Trophoblast cell (in vitro differentiated cells and primary cell): Measurements from ENCODE around the gene RIPOR3.

Experiments
- DNase-seq, 2 donors: peaks; one replicate each; pipeline ENCODE4 v3.0.0-alpha.2; 2016
- H2AFZ ChIP-seq: 2 replicates; pipeline ENCODE4 v1.6.1; 2013; ENCODE audit warnings: low read length, moderate library complexity, mild to moderate bottlenecking; ENCODE audit not compliant: insufficient read depth, poor library complexity
- H2AK5ac ChIP-seq: 2 replicates; pipeline ENCODE4 v1.6.1; 2013; ENCODE audit warnings: mild to moderate bottlenecking, low read length
- H2BK120ac ChIP-seq: 2 replicates; pipeline ENCODE4 v1.6.1; 2013; ENCODE audit warnings: low read length, mild to moderate bottlenecking, moderate library complexity; ENCODE audit not compliant: insufficient read depth, poor library complexity
- H2BK12ac ChIP-seq: 2 replicates; pipeline ENCODE4 v1.6.1; 2013; ENCODE audit warnings: mild to moderate bottlenecking, low read length, moderate library complexity
- H2BK5ac ChIP-seq: 2 replicates; pipeline ENCODE4 v1.6.1; 2013; ENCODE audit warnings: low read length, low read depth, moderate library complexity, mild to moderate bottlenecking; ENCODE audit not compliant: poor library complexity
- H3K14ac ChIP-seq: 2 replicates; pipeline ENCODE4 v1.6.1; 2013; ENCODE audit warnings: mild to moderate bottlenecking, low read length
- H3K18ac ChIP-seq: 2 replicates; pipeline ENCODE4 v1.6.1; 2013; ENCODE audit warnings: mild to moderate bottlenecking, low read length
- H3K23ac ChIP-seq: 2 replicates; pipeline ENCODE4 v1.6.1; 2013; ENCODE audit warnings: low read length
- H3K27ac ChIP-seq: 2 replicates; pipeline ENCODE4 v1.5.1; 2013; ENCODE audit warnings: low read depth, mild to moderate bottlenecking, inconsistent platforms, low read length, moderate library complexity
- H3K27me3 ChIP-seq: 2 replicates; pipeline ENCODE4 v1.6.1; 2013; ENCODE audit warnings: inconsistent platforms, mild to moderate bottlenecking, low read length, moderate library complexity; ENCODE audit not compliant: insufficient read depth
- H3K36me3 ChIP-seq, 2 experiments: 1 replicate in 1 of 2; 2 replicates in 1 of 2; pipeline ENCODE4 v1.6.1; 2013; ENCODE audit warnings: low read length in 2 of 2, mild to moderate bottlenecking in 2 of 2, moderate library complexity in 1 of 2; ENCODE audit not compliant: insufficient read depth in 2 of 2, control insufficient read depth in 1 of 2
- H3K4ac ChIP-seq: 2 replicates; pipeline ENCODE4 v1.6.1; 2013; ENCODE audit warnings: low read depth, mild to moderate bottlenecking, low read length, moderate library complexity
- H3K4me1 ChIP-seq, 2 experiments: 1 replicate in 1 of 2; 2 replicates in 1 of 2; pipeline ENCODE4 v1.6.1; 2013; ENCODE audit warnings: low read length in 2 of 2, mild to moderate bottlenecking in 2 of 2, moderate library complexity in 1 of 2; ENCODE audit not compliant: insufficient read depth in 2 of 2, control insufficient read depth in 1 of 2
- H3K4me2 ChIP-seq: 2 replicates; pipeline ENCODE4 v1.6.1; 2013; ENCODE audit warnings: inconsistent platforms, mild to moderate bottlenecking, low read length, moderate library complexity
- H3K4me3 ChIP-seq: 2 replicates; pipeline ENCODE4 v1.5.1; 2013; ENCODE audit warnings: mild to moderate bottlenecking, low read depth, low read length, inconsistent platforms
- H3K79me1 ChIP-seq: one replicate; pipeline ENCODE4 v1.6.1; 2013; ENCODE audit warnings: low read length
- H3K79me2 ChIP-seq: 2 replicates; pipeline ENCODE4 v1.6.1; 2013; ENCODE audit warnings: low read length, mild to moderate bottlenecking; ENCODE audit not compliant: control insufficient read depth, insufficient read depth, poor library complexity
- H3K9ac ChIP-seq: 2 replicates; pipeline ENCODE4 v1.6.1; 2013; ENCODE audit warnings: mild to moderate bottlenecking, low read length
- H3K9me3 ChIP-seq: 2 replicates; pipeline ENCODE4 v1.6.1; 2013; ENCODE audit warnings: low read depth, mild to moderate bottlenecking, control low read depth, inconsistent platforms, low read length; ENCODE audit not compliant: insufficient read depth
- H4K12ac ChIP-seq: 2 replicates; pipeline ENCODE4 v1.6.1; 2013; ENCODE audit warnings: low read depth, mild to moderate bottlenecking, low read length, moderate library complexity
- H4K8ac ChIP-seq: 2 replicates; pipeline ENCODE4 v1.6.1; 2013; ENCODE audit warnings: low read depth, mild to moderate bottlenecking, low read length, moderate library complexity
- H4K91ac ChIP-seq: one replicate; pipeline ENCODE4 v1.6.1; 2013; ENCODE audit warnings: low read depth, mild to moderate bottlenecking, low read length, moderate library complexity
- WGBS: extraction: QIAGEN DNeasy Blood & Tissue Kit; methylation state at CpG from one replicate; pipeline ENCODE4 v1.1.7; 2013; ENCODE audit warnings: missing lambda C conversion rate; ENCODE audit not compliant: insufficient read length, insufficient coverage; ENCODE audit errors: extremely low coverage; 5-methylcytosine and 5-hydroxymethylcytosine counted together

RIPOR3 gene

DNA sequence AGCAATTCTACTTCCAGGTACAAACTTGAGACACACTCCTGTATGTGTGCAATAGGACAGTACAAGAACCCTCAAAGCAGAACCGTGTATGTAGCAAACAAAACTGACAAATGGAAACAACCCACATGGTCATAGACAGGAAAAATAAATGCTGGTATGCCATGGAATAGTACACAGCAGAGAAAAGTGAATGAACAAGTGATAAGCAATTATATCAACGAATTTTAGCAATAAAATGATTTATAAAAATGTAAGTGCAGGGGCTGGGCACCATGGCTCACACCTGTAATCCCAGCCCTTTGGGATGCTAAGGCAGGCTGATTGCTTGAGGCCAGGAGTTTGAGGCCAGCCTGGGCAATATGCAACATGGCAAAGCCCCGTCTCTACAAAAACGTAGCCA, 9.3 kb downstream of the RIPOR3 start:
- no CpG with 5 or more reads among the region's 4 CpGs for WGBS
- Histone ChIP-seq H3K9ac (no peak overlapping the region), H4K8ac (no peak overlapping the region), H4K12ac (no peak overlapping the region), H2BK120ac (no peak overlapping the region), H3K14ac (no peak overlapping the region), H3K36me3 (no peaks in the 10 kb centered on the region), H2BK12ac (no peak overlapping the region), H3K9me3 (no peaks in the 10 kb centered on the region), H2AFZ (no peak overlapping the region), H3K79me1 (peaks cover 2% of the 10 kb centered on the region), H3K27me3 (no peaks in the 10 kb centered on the region), H3K79me2 (no peaks in the 10 kb centered on the region), H3K4ac (no peak overlapping the region), H3K18ac (no peak overlapping the region), H3K27ac (no peak overlapping the region), H3K4me2 (no peak overlapping the region), H4K91ac (no peak overlapping the region), H3K4me1 (peaks cover 7 to 10% of the 10 kb centered on the region in 2 experiments), H3K23ac (no peak overlapping the region), H3K4me3 (no peak overlapping the region), H2BK5ac (no peak overlapping the region), H2AK5ac (no peak overlapping the region)
- DNase-seq: no peak

DNA sequence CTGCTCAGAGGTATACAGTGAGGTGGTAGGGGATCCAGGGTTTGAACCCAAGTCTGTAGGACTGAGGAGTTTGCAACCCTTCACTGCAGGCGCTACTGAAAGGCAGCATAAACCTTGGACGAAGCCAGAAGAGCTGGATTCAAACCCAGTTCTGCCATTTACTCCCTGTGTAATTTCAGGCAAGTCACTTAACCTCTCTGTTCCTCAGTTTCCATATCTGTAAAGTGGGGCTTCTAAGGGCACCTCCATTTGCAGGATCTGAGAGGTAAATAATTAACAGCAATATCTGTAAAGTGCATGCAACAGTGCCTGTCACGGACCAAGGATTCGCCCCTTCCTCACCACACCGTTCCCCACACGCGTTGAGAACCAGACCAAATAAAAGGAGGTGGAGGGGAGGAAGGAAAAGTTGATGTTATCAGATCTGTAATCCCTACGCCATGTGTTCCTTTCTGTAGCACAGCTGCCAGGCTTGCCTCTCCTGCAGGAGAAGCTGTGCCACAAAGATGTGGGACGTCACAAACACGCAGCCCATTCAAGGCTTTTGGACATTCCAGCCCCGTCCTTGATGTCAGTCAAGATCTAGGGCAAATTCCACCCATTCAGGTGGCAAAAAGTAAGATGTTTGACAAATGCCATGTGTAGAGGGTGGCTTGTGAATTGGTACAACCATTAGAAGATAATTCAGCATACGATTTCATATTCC, 9.8 kb downstream of the RIPOR3 start:
- Histone ChIP-seq H4K12ac (no peak overlapping the region), H2AFZ (no peak overlapping the region), H3K23ac (no peak overlapping the region), H3K79me1 (peaks cover 2% of the 10 kb centered on the region), H3K27me3 (no peaks in the 10 kb centered on the region), H4K91ac (no peak overlapping the region), H3K4ac (no peak overlapping the region), H3K9ac (no peak overlapping the region), H3K4me3 (no peak overlapping the region), H2AK5ac (no peak overlapping the region), H3K79me2 (no peaks in the 10 kb centered on the region), H3K9me3 (no peaks in the 10 kb centered on the region), H2BK5ac (no peak overlapping the region), H3K14ac (no peak overlapping the region), H3K4me1 (peaks cover 7 to 9% of the 10 kb centered on the region in 2 experiments), H3K4me2 (no peak overlapping the region), H3K27ac (no peak overlapping the region), H3K36me3 (no peaks in the 10 kb centered on the region), H2BK12ac (no peak overlapping the region), H4K8ac (no peak overlapping the region), H2BK120ac (no peak overlapping the region), H3K18ac (no peak overlapping the region)
- DNase-seq: no peak
- no CpG with 5 or more reads among the region's 12 CpGs for WGBS

DNA sequence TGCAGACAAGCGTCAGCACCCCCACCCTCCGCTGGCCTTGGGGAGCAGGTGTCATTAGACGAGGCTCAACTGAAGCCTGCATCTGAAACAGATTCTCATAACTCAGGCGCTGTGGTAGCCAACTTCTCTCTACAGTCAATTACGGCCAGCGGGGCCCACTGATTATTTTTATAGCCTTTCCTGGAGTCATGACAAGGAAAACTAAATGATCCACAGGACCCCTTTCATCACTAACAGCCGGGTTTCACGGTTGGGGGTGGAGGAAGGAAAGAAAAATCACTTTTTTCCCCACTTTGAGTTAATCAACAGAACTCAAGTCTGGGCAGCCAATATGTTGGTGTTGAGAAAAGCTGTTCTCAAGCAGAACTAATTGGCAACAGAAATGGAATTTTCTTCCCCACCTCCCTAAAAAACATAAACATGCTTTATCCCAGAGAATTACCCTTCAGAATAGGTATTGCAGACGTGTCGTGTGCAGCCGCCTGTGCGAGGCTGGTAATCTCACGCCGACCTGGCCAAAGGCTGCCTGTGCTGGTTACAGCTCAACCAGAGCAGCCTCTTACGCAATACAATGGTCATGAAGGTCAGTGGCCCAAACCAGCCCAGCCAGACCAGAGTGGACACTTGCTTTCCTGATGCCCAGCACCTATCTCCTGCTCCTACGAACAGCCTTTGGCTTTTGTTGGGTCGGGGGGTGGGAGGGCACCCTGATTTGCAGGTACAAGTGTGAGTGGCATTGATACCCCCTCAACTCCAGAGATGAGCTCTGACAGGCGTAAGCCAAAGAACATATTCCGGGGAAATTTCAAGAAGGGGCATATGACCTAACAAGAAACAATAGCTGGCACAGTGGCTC, 11.0 kb downstream of the RIPOR3 start:
- Histone ChIP-seq H3K36me3 (no peaks in the 10 kb centered on the region), H2AFZ (no peak overlapping the region), H3K4me3 (no peak overlapping the region), H3K23ac (no peak overlapping the region), H4K91ac (no peak overlapping the region), H3K79me1 (peaks cover 9% of the 10 kb centered on the region), H3K18ac (peak overlapping the region; percentile 39), H3K9me3 (no peaks in the 10 kb centered on the region), H3K9ac (no peak overlapping the region), H4K8ac (no peak overlapping the region), H3K4me1 (peaks cover 17 to 19% of the 10 kb centered on the region in 2 experiments), H3K14ac (no peak overlapping the region), H2BK12ac (peak overlapping the region; percentile 67), H3K27ac (no peak overlapping the region), H3K79me2 (no peaks in the 10 kb centered on the region), H3K27me3 (no peaks in the 10 kb centered on the region), H2BK5ac (no peak overlapping the region), H4K12ac (no peak overlapping the region), H3K4me2 (no peak overlapping the region), H2BK120ac (peak overlapping the region; percentile 16), H3K4ac (no peak overlapping the region), H2AK5ac (peak overlapping the region; percentile 66)
- no CpG with 5 or more reads among the region's 19 CpGs for WGBS
- peak; percentile 71 to 88 for DNase-seq

DNA sequence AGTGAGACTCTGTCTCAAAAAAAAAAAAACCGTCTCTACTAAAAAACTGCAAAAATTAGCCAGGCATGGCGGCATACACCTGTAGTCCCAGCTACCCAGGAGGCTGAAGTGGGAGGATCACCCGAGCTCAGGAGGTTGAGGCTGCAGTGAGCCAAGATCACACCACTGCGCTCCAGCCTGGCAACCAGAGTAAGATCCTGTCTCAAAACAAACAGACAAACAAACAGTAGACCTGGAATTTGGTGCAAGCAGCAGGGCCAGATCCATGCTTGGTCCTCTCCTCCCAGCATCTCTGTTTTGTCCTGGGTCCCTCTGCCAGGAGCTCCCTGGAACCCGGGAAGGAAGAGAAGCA, 11.6 kb downstream of the RIPOR3 start:
- Histone ChIP-seq H3K18ac (peak overlapping the region; percentile 39), H3K4ac (no peak overlapping the region), H3K14ac (no peak overlapping the region), H3K79me1 (peaks cover 9% of the 10 kb centered on the region), H3K36me3 (no peaks in the 10 kb centered on the region), H2AFZ (no peak overlapping the region), H2BK5ac (no peak overlapping the region), H4K12ac (no peak overlapping the region), H3K4me1 (peaks cover 21 to 23% of the 10 kb centered on the region in 2 experiments), H3K9me3 (no peaks in the 10 kb centered on the region), H3K23ac (no peak overlapping the region), H4K91ac (no peak overlapping the region), H3K27me3 (no peaks in the 10 kb centered on the region), H2AK5ac (peak overlapping the region; percentile 66), H2BK120ac (peak overlapping the region; percentile 16), H2BK12ac (peak overlapping the region; percentile 67), H3K27ac (no peak overlapping the region), H3K79me2 (no peaks in the 10 kb centered on the region), H3K9ac (no peak overlapping the region), H3K4me2 (no peak overlapping the region), H4K8ac (no peak overlapping the region), H3K4me3 (no peak overlapping the region)
- no CpG with 5 or more reads among the region's 5 CpGs for WGBS
- no peak for DNase-seq
